Activated CD4-positive, alpha-beta T cell treated with anti-CD3 and anti-CD28 coated beads, Interleukin-2, amount 50 U/mL, for 48 hours (primary cell): ENCODE results near the gene FGF12.

Source experiments
- DNase-seq, 2 experiments: peaks; one replicate each; pipeline ENCODE4 v3.0.0-alpha.2; 2020

The FGF12 gene

GRCh38 chr3:192675958-192676649 lies 51.2 kb downstream of the FGF12 start:
- peak; percentile 4 to 11 for DNase-seq

DNA sequence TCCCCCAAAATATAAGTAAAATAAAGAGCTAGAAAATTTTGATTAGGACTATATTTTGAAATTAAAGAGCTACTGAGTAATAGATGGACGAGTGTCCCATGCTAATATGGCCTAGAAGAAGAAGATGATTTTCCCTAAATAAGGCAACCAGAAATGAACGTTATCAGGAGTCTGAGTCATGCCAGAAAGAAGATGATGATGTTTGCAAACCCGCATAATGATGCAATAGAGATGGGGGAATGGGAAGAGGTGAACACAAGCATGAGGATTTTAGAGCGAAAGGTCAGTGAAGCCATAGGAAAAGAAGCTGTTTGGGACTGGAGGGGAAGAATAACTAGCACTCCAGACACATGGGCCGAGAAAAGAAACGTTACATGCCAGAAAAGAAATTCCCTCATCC lies 71.7 kb downstream of the FGF12 start:
- no peak for DNase-seq

DNA sequence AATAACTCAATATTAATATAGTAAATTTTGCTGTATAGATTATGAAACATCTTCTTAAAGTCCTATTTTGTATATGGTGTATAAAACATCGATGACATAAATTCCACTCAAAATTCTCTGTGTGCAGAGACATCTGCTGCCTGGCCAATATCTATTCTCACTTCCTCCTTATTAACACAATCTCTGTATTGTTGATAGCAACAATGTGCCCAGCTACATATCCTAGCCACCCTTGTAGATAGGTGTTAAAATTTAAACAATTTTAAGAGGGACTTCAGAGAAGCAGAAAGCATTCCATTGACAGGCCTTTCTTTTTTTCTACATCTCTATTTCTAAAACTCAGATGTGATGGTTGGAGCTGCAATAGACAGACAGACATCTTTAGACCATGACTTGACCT lies 72.3 kb downstream of the FGF12 start:
- DNase-seq: no peak

DNA sequence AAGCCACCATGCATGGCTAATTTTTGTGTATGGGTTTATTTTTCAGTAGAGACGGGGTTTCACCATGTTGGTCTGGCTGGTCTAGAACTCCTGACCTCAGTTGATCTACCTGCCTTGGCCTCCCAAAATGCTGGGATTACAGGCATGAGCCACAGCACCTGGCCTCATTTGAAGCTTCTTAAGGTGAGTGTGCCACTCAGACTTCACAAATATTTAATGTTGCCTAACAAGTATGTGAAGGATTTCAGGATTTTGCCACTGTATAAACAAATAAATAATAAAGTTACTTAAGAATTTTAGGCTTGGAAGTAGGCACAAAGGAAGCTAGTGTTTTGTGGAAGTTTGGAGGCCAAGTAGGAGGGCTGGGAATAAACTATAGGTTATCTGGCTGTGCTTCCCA lies 73.5 kb downstream of the FGF12 start:
- DNase-seq: no peak

GRCh38 chr3:192652727-192653126 lies 74.6 kb downstream of the FGF12 start:
- no peak for DNase-seq

DNA sequence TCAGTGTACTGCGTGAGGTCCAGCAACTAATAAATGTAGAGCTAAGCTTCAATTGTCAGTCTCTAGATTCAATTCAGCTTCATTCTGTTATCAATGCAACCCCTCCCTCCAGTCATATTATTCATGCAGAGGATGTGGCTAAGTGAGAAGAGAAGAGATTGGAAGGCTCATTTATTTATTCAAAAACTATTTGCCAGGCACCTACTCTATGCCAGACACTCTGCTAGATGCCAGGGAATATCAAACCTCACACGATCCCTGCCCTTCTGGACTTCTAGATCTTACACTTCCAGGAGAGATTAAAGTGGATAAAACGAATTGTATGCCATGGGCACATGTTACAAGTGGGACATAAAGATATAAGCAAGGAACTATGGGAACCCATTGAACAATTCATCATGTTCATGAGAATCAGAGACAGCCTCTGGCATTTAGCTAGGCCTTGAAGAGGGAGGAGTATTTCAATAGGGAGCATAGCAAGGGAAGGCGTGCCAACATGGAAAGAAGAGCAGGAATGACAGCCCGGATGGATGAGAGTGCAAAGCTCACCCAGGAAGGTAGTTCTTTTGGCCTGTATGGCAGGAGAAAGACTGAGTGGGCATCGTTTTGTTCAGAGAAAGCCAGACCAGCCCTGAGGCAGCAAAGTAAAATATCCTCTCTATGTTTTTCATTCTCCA lies 75.4 kb downstream of the FGF12 start:
- no peak for DNase-seq

GRCh38 chr3:192645437-192645836 lies 81.9 kb downstream of the FGF12 start:
- DNase-seq: no peak

DNA sequence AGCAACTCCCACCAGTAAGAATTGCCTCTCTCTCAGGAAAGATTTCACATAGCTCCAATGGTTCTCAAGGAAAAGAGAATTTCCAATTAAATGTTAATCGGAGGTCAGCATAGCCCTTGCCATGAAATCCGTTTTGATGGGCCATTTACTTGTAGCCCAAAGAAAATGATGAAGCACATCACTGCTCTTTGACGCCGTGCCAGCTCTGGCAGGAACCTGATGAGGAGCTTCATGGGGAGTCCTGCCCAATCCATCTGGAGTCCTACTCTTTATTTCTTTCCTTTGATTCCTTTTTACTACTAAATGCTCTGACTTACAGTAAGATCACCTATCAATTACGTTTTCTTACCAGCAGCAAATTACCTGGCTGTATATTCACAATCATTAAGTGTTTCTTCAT lies 84.7 kb downstream of the FGF12 start:
- DNase-seq: no peak

GRCh38 chr3:192641919-192642318 lies 85.4 kb downstream of the FGF12 start:
- no peak for DNase-seq

- no peak for DNase-seq
These were observed 87.4 kb downstream of the FGF12 start for GRCh38 chr3:192639987-192640386.

- no peak for DNase-seq
These were observed 89.5 kb downstream of the FGF12 start for GRCh38 chr3:192637803-192638202.

- no peak for DNase-seq
These were observed 90.6 kb downstream of the FGF12 start for GRCh38 chr3:192636517-192637444.

GRCh38 chr3:192629429-192629828 lies 97.9 kb downstream of the FGF12 start:
- DNase-seq: no peak

- no peak for DNase-seq
These were observed 105.4 kb downstream of the FGF12 start for GRCh38 chr3:192621909-192622308.

GRCh38 chr3:192620275-192620674 lies 107.1 kb downstream of the FGF12 start:
- no peak for DNase-seq

DNA sequence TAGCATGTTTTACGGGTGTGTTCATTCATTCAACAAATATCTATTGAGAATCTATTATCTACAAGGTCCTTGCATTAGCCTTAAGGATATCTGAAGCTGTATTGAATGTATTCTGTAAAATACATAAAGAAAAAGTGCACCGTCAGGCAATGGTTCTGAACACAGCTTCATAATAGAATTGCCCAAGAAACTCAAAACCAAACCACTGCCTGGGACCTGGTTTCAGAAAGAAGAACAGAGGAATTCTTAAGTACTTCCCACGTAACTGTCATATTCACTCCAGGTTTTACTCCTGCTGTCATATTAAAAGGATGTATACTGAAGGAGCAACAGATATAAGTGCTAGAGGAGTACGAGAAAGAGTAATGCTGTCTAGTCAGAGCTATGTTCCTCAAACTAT lies 115.9 kb downstream of the FGF12 start:
- DNase-seq: no peak

GRCh38 chr3:192608726-192609600 lies 118.4 kb downstream of the FGF12 start:
- DNase-seq: no peak

- DNase-seq: no peak
These were observed 119.5 kb downstream of the FGF12 start for GRCh38 chr3:192607798-192608197.

- no peak for DNase-seq
These were observed 129.4 kb downstream of the FGF12 start for GRCh38 chr3:192597913-192598312.

GRCh38 chr3:192597506-192597905 lies 129.8 kb downstream of the FGF12 start:
- no peak for DNase-seq

DNA sequence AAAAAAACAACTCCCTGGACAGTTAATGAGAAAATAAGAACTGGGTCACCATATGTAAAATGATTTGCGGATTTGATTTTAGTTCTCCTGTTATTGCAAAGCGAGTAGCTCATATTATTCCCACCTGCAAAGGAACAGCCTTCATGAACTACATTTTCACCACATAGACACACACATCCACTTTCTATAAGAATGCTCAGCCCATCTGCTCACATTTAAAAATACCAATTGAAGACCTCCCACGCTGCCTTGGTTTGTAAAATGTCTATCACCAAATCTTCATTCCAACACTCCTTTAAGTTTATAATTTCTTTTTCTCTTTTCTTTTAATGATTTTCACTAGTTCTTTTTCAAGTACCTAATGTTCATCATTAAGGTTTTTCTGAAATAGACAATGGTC lies 148.6 kb downstream of the FGF12 start:
- no peak for DNase-seq

DNA sequence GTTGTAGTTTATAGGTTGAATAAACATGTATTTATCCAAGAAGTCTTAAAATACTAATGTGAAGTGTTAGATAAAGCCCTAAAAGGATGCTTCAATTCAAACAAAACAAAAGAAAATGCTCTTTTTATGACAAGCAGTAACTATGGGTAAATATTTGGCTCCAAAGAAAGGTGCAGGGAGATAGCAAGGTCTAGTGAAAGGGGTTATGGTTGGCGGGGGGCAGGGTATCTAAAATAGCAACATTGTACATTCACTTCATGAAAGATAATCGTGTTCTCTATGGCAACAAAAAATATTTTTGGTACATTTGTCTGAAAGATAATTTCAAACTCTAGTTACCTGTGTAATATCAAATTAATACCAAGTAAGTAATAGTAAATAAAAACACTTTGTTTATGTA lies 149.5 kb downstream of the FGF12 start:
- DNase-seq: no peak

- no peak for DNase-seq
These were observed 150.1 kb downstream of the FGF12 start for GRCh38 chr3:192577271-192577670.
